Sigmoid colon (tissue), 7 donors: ENCODE data around the gene LIMK2. TPM values are rescaled to one million over a fixed set of nuclear protein-coding genes. Genes with fewer than 3 reads are reported as not detected.
"Not testable (repeated sequence)": the region's sequence is repeated elsewhere in the genome, so short reads cannot be mapped to it uniquely, and the experiment has no call there.

Experiments
- DNase-seq: peaks from one replicate; pipeline ENCODE4 v3.0.0-alpha.2; 2019
- H3K27ac ChIP-seq, 4 donors: fragments of 200-600 bp; sonication (generic); one replicate each; pipeline ENCODE4 v1.5.1; 2016 to 2019; ENCODE audit warnings: mild to moderate bottlenecking in 1 of 4
- H3K27me3 ChIP-seq, 3 donors: fragments of 200-600 bp; sonication (generic); one replicate each; pipeline ENCODE4 v1.5.1; 2019; ENCODE audit warnings: mild to moderate bottlenecking in 1 of 3
- H3K36me3 ChIP-seq, 4 donors: fragments of 200-600 bp; sonication (generic); one replicate each; pipeline ENCODE4 v1.5.1; 2016 to 2019
- H3K4me1 ChIP-seq, 4 donors: fragments of 200-600 bp; sonication (generic); one replicate each; pipeline ENCODE4 v1.5.1; 2017 to 2019
- H3K4me3 ChIP-seq, 4 donors: fragments of 200-600 bp; sonication (generic); one replicate each; pipeline ENCODE4 v1.5.1; 2017 to 2019; ENCODE audit warnings: mild to moderate bottlenecking in 2 of 4, moderate library complexity in 1 of 4
- H3K9me3 ChIP-seq, 4 donors: fragments of 200-600 bp in 3 of 4; sonication (generic) in 3 of 4; one replicate each; pipeline versions ENCODE4 v1.5.1 to v1.6.1; 2013 to 2019
- CTCF ChIP-seq, 4 experiments: fragments of 450-650 bp in 3 of 4; fragments of 200-600 bp in 1 of 4; IDR thresholded peaks; one replicate each; pipeline ENCODE4 v1.5.1; 2016 to 2019; ENCODE audit warnings: antibody characterized with exemption in 4 of 4, mild to moderate bottlenecking in 3 of 4, moderate library complexity in 2 of 4
- EP300 ChIP-seq, 4 donors: sonication (generic); formaldehyde crosslinking; IDR thresholded peaks; one replicate each; pipeline ENCODE4 v1.6.1; 2017; ENCODE audit warnings: antibody characterized with exemption in 4 of 4
- POLR2A ChIP-seq, 2 donors: fragments of 450-650 bp; IDR thresholded peaks; one replicate each; pipeline ENCODE4 v1.6.1; 2016; ENCODE audit warnings: antibody characterized with exemption in 2 of 2, mild to moderate bottlenecking in 2 of 2, moderate library complexity in 2 of 2
- POLR2AphosphoS5 ChIP-seq, 4 donors: sonication (generic); formaldehyde crosslinking; IDR thresholded peaks; one replicate each; pipeline ENCODE4 v1.6.1; 2017; ENCODE audit warnings: antibody characterized with exemption in 4 of 4
- WGBS, 2 donors: extraction: QIAGEN DNeasy Blood & Tissue Kit; methylation state at CpG; one replicate each; pipeline ENCODE4 v1.1.7; 2013; 5-methylcytosine and 5-hydroxymethylcytosine counted together
- intact Hi-C: fragments of 100-400 bp; cut with DNase I; formaldehyde crosslinking; loops from one replicate; pipeline ENCODE4 v1.15.1; 2023
- polyA plus RNA-seq, 3 donors: library from polyadenylated mRNA; stranded (reverse); fragments of 200-250 nt; gene quantifications; one replicate each; pipeline ENCODE4 v1.2.3, GENCODE V29; 2013
- total RNA-seq, 4 donors: library from RNA; depleted of rRNA; stranded (reverse); fragments of >200 nt; gene quantifications; one replicate each; pipeline ENCODE4 v1.1.0, GENCODE V29; 2016
- donor health status: healthy with polysubstance abuse.
- donor health status: Bipolar disorder and iron deficiency.
- donor health status: healthy.

The LIMK2 gene
- total and polyA plus RNA-seq, 7 donors = 10.3 to 58.7 (median 20.8) TPM

GRCh38 chr22:31185056-31185455 lies 27.0 kb upstream of the LIMK2 start:
- no peak for DNase-seq
- Histone ChIP-seq H3K36me3 (peaks cover 0 to 32% (median 4%) of the 10 kb centered on the region in 4 donors), H3K4me3 (no peak overlapping the region), H3K9me3 (no peaks in the 10 kb centered on the region), H3K27me3 (no peaks in the 10 kb centered on the region), H3K27ac (no peak overlapping the region), H3K4me1 (peaks cover 0 to under 1% (median 0%) of the 10 kb centered on the region in 4 donors)
- TF ChIP-seq POLR2AphosphoS5 (IDR thresholded peaks at IDR 0.05) (no peak), CTCF (IDR thresholded peaks at IDR 0.05) (no peak), POLR2A (IDR thresholded peaks at IDR 0.05) (no peak), EP300 (IDR thresholded peaks at IDR 0.05) (no peak)
- 98% methylated on average over 5 of the region's 5 CpGs for WGBS, 2 donors
- intact Hi-C loops = no loop called here

GRCh38 chr22:31187627-31188026 lies 24.5 kb upstream of the LIMK2 start:
- WGBS, 2 donors = 80 to 89% methylated on average over 6 of the region's 6 CpGs
- H3K9me3 ChIP-seq = no peaks in the 10 kb centered on the region
- no peak for TF ChIP-seq POLR2AphosphoS5 (IDR thresholded peaks at IDR 0.05)
- no peak for TF ChIP-seq POLR2A (IDR thresholded peaks at IDR 0.05)
- TF ChIP-seq EP300 (IDR thresholded peaks at IDR 0.05) = no peak
- no peak for TF ChIP-seq CTCF (IDR thresholded peaks at IDR 0.05)
- no peak overlapping the region for H3K27ac ChIP-seq
- H3K27me3 ChIP-seq = no peaks in the 10 kb centered on the region
- H3K4me3 ChIP-seq = no peak overlapping the region
- intact Hi-C loops = no loop called here
- DNase-seq = no peak
- no peaks in the 10 kb centered on the region for H3K4me1 ChIP-seq
- H3K36me3 ChIP-seq = peaks cover 2 to 40% (median 5%) of the 10 kb centered on the region in 4 donors

- H3K9me3 ChIP-seq = no peaks in the 10 kb centered on the region
- TF ChIP-seq POLR2AphosphoS5 (IDR thresholded peaks at IDR 0.05) (no peak), POLR2A (IDR thresholded peaks at IDR 0.05) (no peak), EP300 (IDR thresholded peaks at IDR 0.05) (no peak), CTCF (IDR thresholded peaks at IDR 0.05) (no peak)
- 86 to 91% methylated on average over 2 of the region's 2 CpGs for WGBS, 2 donors
- no peak overlapping the region for H3K4me3 ChIP-seq
- H3K27me3 ChIP-seq = no peaks in the 10 kb centered on the region
- peaks cover 11 to 70% (median 22%) of the 10 kb centered on the region in 4 donors for H3K36me3 ChIP-seq
- intact Hi-C loops = no loop called here
- no peaks in the 10 kb centered on the region for H3K4me1 ChIP-seq
- H3K27ac ChIP-seq = no peak overlapping the region
- no peak for DNase-seq
These were observed 19.6 kb upstream of the LIMK2 start for GRCh38 chr22:31192513-31192912.

- Histone ChIP-seq H3K27me3 (no peaks in the 10 kb centered on the region), H3K9me3 (no peaks in the 10 kb centered on the region), H3K27ac (no peak overlapping the region), H3K4me1 (no peaks in the 10 kb centered on the region), H3K4me3 (no peak overlapping the region), H3K36me3 (peaks cover 11 to 71% (median 25%) of the 10 kb centered on the region in 4 donors)
- DNase-seq = no peak
- intact Hi-C loops = no loop called here
- TF ChIP-seq CTCF (IDR thresholded peaks at IDR 0.05) = no peak
- TF ChIP-seq POLR2AphosphoS5 (IDR thresholded peaks at IDR 0.05) = no peak
- no peak for TF ChIP-seq POLR2A (IDR thresholded peaks at IDR 0.05)
- 79 to 88% methylated on average over 3 of the region's 3 CpGs for WGBS, 2 donors
These were observed 19.0 kb upstream of the LIMK2 start for GRCh38 chr22:31193092-31193491.

- 93 to 95% methylated on average over 5 of the region's 5 CpGs for WGBS, 2 donors
- peaks cover 18 to 84% (median 30%) of the 10 kb centered on the region in 4 donors for H3K36me3 ChIP-seq
These were observed 17.4 kb upstream of the LIMK2 start for GRCh38 chr22:31194681-31195080.

More at GRCh38 chr22:31194681-31195080, 17.4 kb upstream of the LIMK2 start:
- H3K27ac ChIP-seq, intact Hi-C loops, DNase-seq, H3K4me1 ChIP-seq, H3K27me3 ChIP-seq, H3K4me3 ChIP-seq, H3K9me3 ChIP-seq: not testable (repeated sequence)
